Measurements from ENCODE around the gene PHLDB2. TPM values are rescaled to one million over a fixed set of nuclear protein-coding genes. Genes with fewer than 3 reads are reported as not detected.

PHLDB2 gene
- total RNA-seq, 1 experiment from 2014 or later = 30.7 TPM

DNA sequence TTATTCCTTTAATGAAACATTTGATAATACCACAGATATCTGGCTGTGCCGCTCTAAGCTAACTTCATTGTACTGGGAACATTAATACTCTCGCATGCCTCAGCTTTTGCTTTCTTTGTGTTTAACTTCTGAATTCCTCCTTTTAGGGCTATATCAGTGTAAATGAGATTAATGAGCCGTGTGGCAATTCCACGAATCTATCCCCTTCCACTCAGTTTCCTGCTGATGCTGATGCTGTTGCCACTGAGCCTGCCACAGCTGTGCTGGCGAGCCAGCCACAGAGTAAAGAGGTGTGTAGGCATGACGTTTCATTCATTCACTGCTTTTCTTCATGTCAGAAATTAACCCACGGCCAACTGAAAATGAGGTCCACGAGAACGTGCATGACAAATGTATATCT is 89.7 kb downstream of the PHLDB2 start:
- DNase-seq = no peak
- H3K4me3 Mint-ChIP-seq (ENCODE audit: low read depth, unreplicated experiment) = no peak overlapping the region
- BruUV-seq (replicated peaks) = no TSS peak
- no peaks in the 10 kb centered on the region for H3K36me3 Mint-ChIP-seq (ENCODE audit: insufficient read depth, unreplicated experiment)
- intact Hi-C loops (cut with micrococcal nuclease; ENCODE audit: unreplicated experiment) = no loop called here
- peaks cover 9% of the 10 kb centered on the region for H3K4me1 Mint-ChIP-seq (ENCODE audit: low read depth, unreplicated experiment)
- no peaks in the 10 kb centered on the region for H3K27me3 Mint-ChIP-seq (ENCODE audit: unreplicated experiment)
- TF ChIP-seq, protein P1, sequence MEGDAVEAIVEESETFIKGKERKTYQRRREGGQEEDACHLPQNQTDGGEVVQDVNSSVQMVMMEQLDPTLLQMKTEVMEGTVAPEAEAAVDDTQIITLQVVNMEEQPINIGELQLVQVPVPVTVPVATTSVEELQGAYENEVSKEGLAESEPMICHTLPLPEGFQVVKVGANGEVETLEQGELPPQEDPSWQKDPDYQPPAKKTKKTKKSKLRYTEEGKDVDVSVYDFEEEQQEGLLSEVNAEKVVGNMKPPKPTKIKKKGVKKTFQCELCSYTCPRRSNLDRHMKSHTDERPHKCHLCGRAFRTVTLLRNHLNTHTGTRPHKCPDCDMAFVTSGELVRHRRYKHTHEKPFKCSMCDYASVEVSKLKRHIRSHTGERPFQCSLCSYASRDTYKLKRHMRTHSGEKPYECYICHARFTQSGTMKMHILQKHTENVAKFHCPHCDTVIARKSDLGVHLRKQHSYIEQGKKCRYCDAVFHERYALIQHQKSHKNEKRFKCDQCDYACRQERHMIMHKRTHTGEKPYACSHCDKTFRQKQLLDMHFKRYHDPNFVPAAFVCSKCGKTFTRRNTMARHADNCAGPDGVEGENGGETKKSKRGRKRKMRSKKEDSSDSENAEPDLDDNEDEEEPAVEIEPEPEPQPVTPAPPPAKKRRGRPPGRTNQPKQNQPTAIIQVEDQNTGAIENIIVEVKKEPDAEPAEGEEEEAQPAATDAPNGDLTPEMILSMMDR (IDR thresholded peaks at IDR 0.05; ENCODE audit: unreplicated experiment) = no peak
- CTCF ChIA-PET = interaction anchor here (0.8 kb wide), 1 partner anchor 31 kb away, joined by 4 read pairs; no protein-coding TSS in a partner anchor
- H3K27ac Mint-ChIP-seq (ENCODE audit: unreplicated experiment) = no peak overlapping the region
- H3K9me3 Mint-ChIP-seq (ENCODE audit: low read depth, unreplicated experiment) = no peaks in the 10 kb centered on the region

DNA sequence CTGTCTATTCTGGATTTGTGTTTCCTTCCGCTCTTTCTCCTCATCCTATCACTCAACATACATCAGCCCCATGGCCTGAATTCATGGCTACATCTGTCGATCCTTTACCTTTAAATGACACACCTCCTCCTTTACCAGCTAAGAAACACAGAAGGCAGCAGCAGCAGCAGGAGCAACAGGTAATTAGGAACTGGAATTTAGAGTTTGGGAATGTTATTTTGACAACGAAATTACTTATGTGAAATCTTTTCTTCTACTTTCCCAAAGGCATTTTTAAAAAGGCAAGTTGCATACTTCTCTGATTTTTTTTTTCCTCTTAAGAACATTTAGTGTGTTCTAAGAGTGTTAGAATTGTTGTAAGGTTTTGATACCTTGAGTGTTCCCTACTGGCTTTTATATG is 90.6 kb downstream of the PHLDB2 start:
- Mint-ChIP-seq H3K4me3 (ENCODE audit: low read depth, unreplicated experiment) (no peak overlapping the region), H3K27ac (ENCODE audit: unreplicated experiment) (no peak overlapping the region), H3K27me3 (ENCODE audit: unreplicated experiment) (no peaks in the 10 kb centered on the region), H3K36me3 (ENCODE audit: insufficient read depth, unreplicated experiment) (no peaks in the 10 kb centered on the region), H3K9me3 (ENCODE audit: low read depth, unreplicated experiment) (no peaks in the 10 kb centered on the region), H3K4me1 (ENCODE audit: low read depth, unreplicated experiment) (peaks cover 9% of the 10 kb centered on the region)
- TF ChIP-seq, protein P1 (IDR thresholded peaks at IDR 0.05; ENCODE audit: unreplicated experiment) = no peak
- no peak for DNase-seq
- intact Hi-C loops (cut with micrococcal nuclease; ENCODE audit: unreplicated experiment) = no loop called here
- BruUV-seq (replicated peaks) = no TSS peak
- CTCF ChIA-PET = no interaction called here

DNA sequence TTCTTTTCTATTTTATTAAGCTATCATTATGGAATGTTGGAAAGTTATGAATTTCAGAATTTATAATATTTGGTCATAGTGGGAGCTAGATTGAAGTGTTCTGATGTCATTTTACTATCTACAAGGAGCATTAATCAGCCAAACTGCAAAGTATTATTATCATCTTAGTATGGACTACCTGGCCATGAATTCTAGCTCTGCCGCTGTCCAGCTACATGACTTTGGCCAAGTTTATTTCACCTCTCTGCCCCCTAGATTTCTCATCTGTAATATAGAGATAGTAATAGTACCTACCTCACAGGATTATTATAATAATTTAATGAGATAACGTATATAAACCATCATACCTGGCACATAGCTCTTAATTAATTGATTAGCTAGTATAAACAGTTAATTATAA is 92.0 kb downstream of the PHLDB2 start:
- CTCF ChIA-PET = no interaction called here
- Mint-ChIP-seq H3K4me1 (ENCODE audit: low read depth, unreplicated experiment) (peaks cover 9% of the 10 kb centered on the region), H3K4me3 (ENCODE audit: low read depth, unreplicated experiment) (no peak overlapping the region), H3K9me3 (ENCODE audit: low read depth, unreplicated experiment) (no peaks in the 10 kb centered on the region), H3K27ac (ENCODE audit: unreplicated experiment) (no peak overlapping the region), H3K27me3 (ENCODE audit: unreplicated experiment) (no peaks in the 10 kb centered on the region), H3K36me3 (ENCODE audit: insufficient read depth, unreplicated experiment) (no peaks in the 10 kb centered on the region)
- intact Hi-C loops (cut with micrococcal nuclease; ENCODE audit: unreplicated experiment) = no loop called here
- DNase-seq = no peak
- no TSS peak for BruUV-seq (replicated peaks)
- TF ChIP-seq, protein P1 (IDR thresholded peaks at IDR 0.05; ENCODE audit: unreplicated experiment) = no peak

DNA sequence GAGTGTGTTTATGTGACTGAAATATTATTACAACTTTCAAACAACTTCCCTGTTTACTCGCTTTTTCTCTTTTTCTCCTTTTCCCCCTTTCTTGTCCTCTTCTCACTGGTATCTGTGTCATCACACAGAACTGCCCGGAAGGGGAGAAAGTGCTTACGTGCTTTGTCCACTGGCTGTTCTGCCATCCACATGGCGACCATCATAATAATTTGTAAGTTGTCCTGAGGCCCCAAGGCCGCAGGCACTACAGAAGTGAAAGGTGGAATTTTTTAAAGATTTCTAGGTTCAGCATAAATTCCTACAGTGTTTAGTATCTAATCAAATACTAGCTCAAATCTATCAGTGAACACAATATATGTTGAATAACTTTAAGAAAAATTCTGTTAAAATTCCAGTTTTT is 93.0 kb downstream of the PHLDB2 start:
- intact Hi-C loops (cut with micrococcal nuclease; ENCODE audit: unreplicated experiment) = no loop called here
- DNase-seq = no peak
- CTCF ChIA-PET = no interaction called here
- Mint-ChIP-seq H3K27me3 (ENCODE audit: unreplicated experiment) (no peaks in the 10 kb centered on the region), H3K4me1 (ENCODE audit: low read depth, unreplicated experiment) (peaks cover 10% of the 10 kb centered on the region), H3K27ac (ENCODE audit: unreplicated experiment) (no peak overlapping the region), H3K36me3 (ENCODE audit: insufficient read depth, unreplicated experiment) (no peaks in the 10 kb centered on the region), H3K4me3 (ENCODE audit: low read depth, unreplicated experiment) (no peak overlapping the region), H3K9me3 (ENCODE audit: low read depth, unreplicated experiment) (no peaks in the 10 kb centered on the region)
- BruUV-seq (replicated peaks) = no TSS peak
- TF ChIP-seq, protein P1 (IDR thresholded peaks at IDR 0.05; ENCODE audit: unreplicated experiment) = no peak

All from Calu3 (cell line).